H9 (cell line): ENCODE measurements around the gene FLT3LG. TPM values are rescaled to one million over a fixed set of nuclear protein-coding genes. Genes with fewer than 3 reads are reported as not detected.

Experiments
- DNase-seq: peaks from one replicate; pipeline ENCODE4 v3.0.0-alpha.2; 2017
- H2AFZ ChIP-seq: one replicate; pipeline ENCODE4 v1.6.1; 2013; ENCODE audit warnings: mild to moderate bottlenecking, low read length, control low read depth, moderate library complexity
- H2AK5ac ChIP-seq: 2 replicates; pipeline ENCODE4 v1.6.1; 2013; ENCODE audit warnings: low read length, control low read depth, mixed read lengths; ENCODE audit not compliant: insufficient read length
- H2BK120ac ChIP-seq: one replicate; pipeline ENCODE4 v1.6.1; 2013; ENCODE audit warnings: low read depth, mild to moderate bottlenecking, low read length, control low read depth, inconsistent platforms; ENCODE audit not compliant: poor library complexity, severe bottlenecking
- H2BK12ac ChIP-seq: 2 replicates; pipeline ENCODE4 v1.6.1; 2013; ENCODE audit warnings: low read length, control low read depth, mixed read lengths, low read depth; ENCODE audit not compliant: insufficient read length
- H2BK15ac ChIP-seq: 2 replicates; pipeline ENCODE4 v1.6.1; 2013; ENCODE audit warnings: low read depth, low read length, control low read depth
- H2BK20ac ChIP-seq: one replicate; pipeline ENCODE4 v1.6.1; 2013; ENCODE audit warnings: low read depth, mild to moderate bottlenecking, low read length, control low read depth, inconsistent platforms; ENCODE audit not compliant: poor library complexity, severe bottlenecking
- H2BK5ac ChIP-seq: 2 replicates; pipeline ENCODE4 v1.6.1; 2013; ENCODE audit warnings: low read length, control low read depth, mixed read lengths; ENCODE audit not compliant: insufficient read length
- H3K14ac ChIP-seq: 2 replicates; pipeline ENCODE4 v1.6.1; 2013; ENCODE audit warnings: low read length, control low read depth; ENCODE audit not compliant: insufficient read depth
- H3K18ac ChIP-seq: 2 replicates; pipeline ENCODE4 v1.6.1; 2013; ENCODE audit warnings: low read depth, mild to moderate bottlenecking, mixed read lengths, low read length, control low read depth; ENCODE audit not compliant: insufficient read length
- H3K23ac ChIP-seq: 2 replicates; pipeline ENCODE4 v1.6.1; 2013; ENCODE audit warnings: low read length, control low read depth, mixed read lengths, low read depth; ENCODE audit not compliant: insufficient read length
- H3K23me2 ChIP-seq: 2 replicates; pipeline ENCODE4 v1.6.1; 2013; ENCODE audit warnings: low read depth, mild to moderate bottlenecking, mixed read lengths, low read length, control low read depth; ENCODE audit not compliant: insufficient read length, poor library complexity, severe bottlenecking
- H3K27ac ChIP-seq: 2 replicates; pipeline ENCODE4 v1.5.1; 2013; ENCODE audit warnings: low read length, control low read depth, mixed read lengths, low read depth; ENCODE audit not compliant: insufficient read length
- H3K27me3 ChIP-seq: 2 replicates; pipeline ENCODE4 v1.6.1; 2013; ENCODE audit warnings: low read length, control low read depth, inconsistent platforms; ENCODE audit not compliant: insufficient read depth
- H3K4ac ChIP-seq: 2 replicates; pipeline ENCODE4 v1.6.1; 2013; ENCODE audit warnings: low read depth, mild to moderate bottlenecking, control low read depth, inconsistent platforms, low read length, moderate library complexity
- H3K4me1 ChIP-seq: 2 replicates; pipeline ENCODE4 v1.6.1; 2013; ENCODE audit warnings: low read length, control low read depth, inconsistent platforms; ENCODE audit not compliant: insufficient read depth
- H3K4me2 ChIP-seq: 2 replicates; pipeline ENCODE4 v1.6.1; 2013; ENCODE audit warnings: low read length, control low read depth, mixed read lengths; ENCODE audit not compliant: insufficient read length, insufficient read depth
- H3K56ac ChIP-seq: 2 replicates; pipeline ENCODE4 v1.6.1; 2013; ENCODE audit warnings: low read depth, mild to moderate bottlenecking, mixed read lengths, low read length, control low read depth; ENCODE audit not compliant: insufficient read length
- H3K79me1 ChIP-seq: 2 replicates; pipeline ENCODE4 v1.6.1; 2013; ENCODE audit warnings: low read depth, mild to moderate bottlenecking, moderate library complexity, low read length, control low read depth, inconsistent platforms; ENCODE audit not compliant: insufficient read depth, poor library complexity, severe bottlenecking
- H3K79me2 ChIP-seq: 2 replicates; pipeline ENCODE4 v1.6.1; 2013; ENCODE audit warnings: low read length, control low read depth, inconsistent platforms; ENCODE audit not compliant: insufficient read depth
- H3K9ac ChIP-seq: 2 replicates; pipeline ENCODE4 v1.6.1; 2013; ENCODE audit warnings: low read length, control low read depth, mixed read lengths; ENCODE audit not compliant: insufficient read length; ENCODE audit errors: extremely low read depth
- H3K9me3 ChIP-seq: one replicate; pipeline ENCODE4 v1.6.1; 2013; ENCODE audit warnings: low read depth, low read length, inconsistent platforms; ENCODE audit not compliant: control insufficient read depth
- H3T11ph ChIP-seq: one replicate; pipeline ENCODE4 v1.6.1; 2013; ENCODE audit warnings: mild to moderate bottlenecking, low read length, control low read depth, inconsistent platforms
- H4K20me1 ChIP-seq: one replicate; pipeline ENCODE4 v1.6.1; 2013; ENCODE audit not compliant: control insufficient read depth, insufficient read length, insufficient read depth
- H4K5ac ChIP-seq: 2 replicates; pipeline ENCODE4 v1.6.1; 2013; ENCODE audit warnings: low read depth, mild to moderate bottlenecking, mixed read lengths, low read length, control low read depth; ENCODE audit not compliant: insufficient read length
- H4K8ac ChIP-seq: replicated peaks from 2 replicates; pipeline ENCODE4 v1.6.1; 2013; ENCODE audit warnings: low read length, control low read depth, mixed read lengths, low read depth; ENCODE audit not compliant: insufficient read length
- H4K91ac ChIP-seq: 2 replicates; pipeline ENCODE4 v1.6.1; 2013; ENCODE audit warnings: low read depth, mild to moderate bottlenecking, moderate library complexity, mixed read lengths, low read length, control low read depth; ENCODE audit not compliant: insufficient read length
- H3K27ac Mint-ChIP-seq, 3 experiments: 2 replicates in 2 of 3; 3 replicates in 1 of 3; pipeline ENCODE4 v1.8.0; 2020 to 2021; ENCODE audit warnings: mixed read lengths in 3 of 3, mild to moderate bottlenecking in 1 of 3, moderate library complexity in 1 of 3
- H3K27me3 Mint-ChIP-seq: 2 replicates; pipeline ENCODE4 v1.8.0; 2021; ENCODE audit warnings: low read depth, mild to moderate bottlenecking, moderate library complexity, mixed read lengths
- H3K36me3 Mint-ChIP-seq, 3 experiments: 2 replicates in 2 of 3; 3 replicates in 1 of 3; pipeline ENCODE4 v1.8.0; 2020 to 2021; ENCODE audit warnings: low read depth in 3 of 3, mixed read lengths in 3 of 3; ENCODE audit not compliant: insufficient read depth in 1 of 3
- H3K4me1 Mint-ChIP-seq, 2 experiments: 2 replicates each; pipeline ENCODE4 v1.8.0; 2020; ENCODE audit warnings: mixed read lengths in 2 of 2
- H3K4me3 Mint-ChIP-seq, 2 experiments: 2 replicates in 1 of 2; 3 replicates in 1 of 2; pipeline ENCODE4 v1.8.0; 2020 to 2021; ENCODE audit warnings: mild to moderate bottlenecking in 2 of 2, mixed read lengths in 2 of 2, moderate library complexity in 1 of 2
- H3K9me3 Mint-ChIP-seq, 2 experiments: 2 replicates in 1 of 2; 3 replicates in 1 of 2; pipeline ENCODE4 v1.8.0; 2020; ENCODE audit warnings: mild to moderate bottlenecking in 2 of 2, mixed read lengths in 2 of 2, moderate library complexity in 1 of 2
- WGBS: extraction: QIAGEN DNeasy Blood & Tissue Kit; methylation state at CpG from one replicate; pipeline ENCODE4 v1.1.7; 2013; ENCODE audit warnings: missing lambda C conversion rate, low lambda C conversion rate, mixed read lengths; ENCODE audit not compliant: insufficient read length; ENCODE audit errors: extremely low coverage; 5-methylcytosine and 5-hydroxymethylcytosine counted together
- total RNA-seq: library from RNA; stranded (reverse); gene quantifications from 2 replicates; pipeline ENCODE4 v1.2.1, GENCODE V29; 2021
- TF ChIP-seq, protein P1 (sequence below): fragments of 200-600 bp; sonication (generic); conservative IDR thresholded peaks from 3 replicates; pipeline ENCODE4 v1.8.0; 2021; ENCODE audit warnings: antibody characterized with exemption, mild to moderate bottlenecking

The FLT3LG gene
- total RNA-seq, 1 experiment from 2014 or later, result 2.1 TPM

DNA sequence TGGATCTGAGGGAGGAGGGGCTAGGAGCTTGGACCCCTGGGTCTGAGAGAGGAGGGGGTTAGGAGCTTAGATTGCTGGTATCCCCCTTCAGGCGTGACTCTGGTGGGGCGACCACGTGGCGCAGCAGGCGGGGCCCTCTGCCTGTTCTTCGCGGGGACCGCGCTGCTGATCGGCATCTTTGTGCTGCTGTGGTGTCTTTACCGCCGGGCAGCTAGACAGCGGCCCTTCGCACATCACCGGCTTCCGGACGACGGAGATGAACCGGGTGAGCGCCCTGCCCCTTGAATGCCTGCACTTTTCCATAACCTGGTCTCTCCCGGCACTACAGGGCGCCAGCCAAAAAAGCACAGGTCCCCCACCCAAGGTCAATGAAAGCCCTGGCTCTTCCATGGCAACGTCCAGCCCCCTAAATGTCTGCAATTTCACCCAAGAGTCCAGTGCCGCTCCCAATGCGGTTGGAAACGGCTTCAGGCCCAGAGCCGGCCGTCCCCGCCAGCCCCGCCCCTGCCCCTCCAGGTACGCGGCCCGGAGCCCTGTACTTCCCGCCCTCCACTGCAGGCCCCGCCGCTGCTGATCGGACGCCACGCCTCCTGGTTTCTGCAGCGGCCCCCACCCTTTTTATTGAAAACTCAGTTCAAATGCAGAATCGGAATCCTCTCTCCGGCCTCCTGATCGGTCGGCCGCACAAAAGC is 46.0 kb upstream of the FLT3LG start:
- H2BK20ac ChIP-seq, result no peak overlapping the region
- H3K4me3 Mint-ChIP-seq, result peak overlapping the region; percentile 72 to 86

More for the DNA sequence above, 46.0 kb upstream of the FLT3LG start:
- Histone ChIP-seq H2AFZ (no peak overlapping the region), H3K4me1 (peaks cover 2% of the 10 kb centered on the region), H3K18ac (no peak overlapping the region), H3K79me2 (no peaks in the 10 kb centered on the region), H3K4me2 (peak overlapping the region; percentile 53), H3K79me1 (no peaks in the 10 kb centered on the region), H3K56ac (no peak overlapping the region), H3K9ac (no peak overlapping the region), H2BK120ac (no peak overlapping the region), H3K9me3 (no peaks in the 10 kb centered on the region), H4K91ac (no peak overlapping the region), H3K27me3 (peaks cover 18% of the 10 kb centered on the region; the same call in 1 of the 2 replicates), H3K14ac (0 out of 2 replicates have a peak overlapping the region, but pooled peaks have one; percentile 49), H3K23me2 (peaks cover 22% of the 10 kb centered on the region), H2AK5ac (no peak overlapping the region), H3K4ac (no peak overlapping the region), H2BK15ac (no peak overlapping the region), H4K8ac (no peak overlapping the region), H2BK5ac (no peak overlapping the region), H3K23ac (no peak overlapping the region), H3T11ph (no peak overlapping the region), H2BK12ac (no peak overlapping the region), H4K20me1 (no peaks in the 10 kb centered on the region), H3K27ac (no peak overlapping the region), H4K5ac (no peak overlapping the region)
- TF ChIP-seq, protein P1, sequence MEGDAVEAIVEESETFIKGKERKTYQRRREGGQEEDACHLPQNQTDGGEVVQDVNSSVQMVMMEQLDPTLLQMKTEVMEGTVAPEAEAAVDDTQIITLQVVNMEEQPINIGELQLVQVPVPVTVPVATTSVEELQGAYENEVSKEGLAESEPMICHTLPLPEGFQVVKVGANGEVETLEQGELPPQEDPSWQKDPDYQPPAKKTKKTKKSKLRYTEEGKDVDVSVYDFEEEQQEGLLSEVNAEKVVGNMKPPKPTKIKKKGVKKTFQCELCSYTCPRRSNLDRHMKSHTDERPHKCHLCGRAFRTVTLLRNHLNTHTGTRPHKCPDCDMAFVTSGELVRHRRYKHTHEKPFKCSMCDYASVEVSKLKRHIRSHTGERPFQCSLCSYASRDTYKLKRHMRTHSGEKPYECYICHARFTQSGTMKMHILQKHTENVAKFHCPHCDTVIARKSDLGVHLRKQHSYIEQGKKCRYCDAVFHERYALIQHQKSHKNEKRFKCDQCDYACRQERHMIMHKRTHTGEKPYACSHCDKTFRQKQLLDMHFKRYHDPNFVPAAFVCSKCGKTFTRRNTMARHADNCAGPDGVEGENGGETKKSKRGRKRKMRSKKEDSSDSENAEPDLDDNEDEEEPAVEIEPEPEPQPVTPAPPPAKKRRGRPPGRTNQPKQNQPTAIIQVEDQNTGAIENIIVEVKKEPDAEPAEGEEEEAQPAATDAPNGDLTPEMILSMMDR, result no peak
- DNase-seq, result peak; percentile 89
- Mint-ChIP-seq H3K27ac (peak overlapping the region; percentile 41 to 95 (median 86); a peak in 4 of 7 replicates), H3K4me1 (peaks cover 52 to 73% of the 10 kb centered on the region in 2 experiments), H3K36me3 (peaks cover 3 to 11% (median 6%) of the 10 kb centered on the region in 3 experiments), H3K9me3 (peaks cover 4 to 5% of the 10 kb centered on the region in 2 experiments; a peak in 3 of 5 replicates), H3K27me3 (peaks cover 81% of the 10 kb centered on the region)
- WGBS, result no CpG with 5 or more reads among the region's 45 CpGs
